DMS 273 treated with DMSO at 0.1 percent for 48 hours (cell line): Measurements from ENCODE around the gene DCN.

ENCODE experiments used
- DNase-seq: peaks from one replicate; lab custom pipeline; 2025; lab: John Stamatoyannopoulos, UW

Gene DCN

DNA sequence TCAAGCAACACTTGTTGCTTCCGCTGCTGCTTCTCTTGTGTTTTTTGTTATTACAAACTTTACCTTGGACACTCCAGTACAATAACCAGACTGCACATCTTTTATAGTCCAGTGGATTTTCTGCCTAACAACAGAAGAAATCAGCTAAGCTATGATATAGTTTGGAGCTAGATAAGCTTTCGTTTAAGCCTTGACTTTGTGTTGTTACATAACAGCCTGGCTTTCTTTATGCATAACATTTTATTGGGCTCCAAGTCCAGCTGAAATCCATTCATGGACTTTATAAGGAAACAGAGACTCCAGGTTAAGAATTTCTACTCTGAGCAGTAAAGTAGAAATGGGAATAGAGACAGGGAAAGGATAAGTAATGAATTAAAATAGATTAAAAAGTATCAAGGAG lies 3.5 kb upstream of the DCN start:
- no peak for DNase-seq

DNA sequence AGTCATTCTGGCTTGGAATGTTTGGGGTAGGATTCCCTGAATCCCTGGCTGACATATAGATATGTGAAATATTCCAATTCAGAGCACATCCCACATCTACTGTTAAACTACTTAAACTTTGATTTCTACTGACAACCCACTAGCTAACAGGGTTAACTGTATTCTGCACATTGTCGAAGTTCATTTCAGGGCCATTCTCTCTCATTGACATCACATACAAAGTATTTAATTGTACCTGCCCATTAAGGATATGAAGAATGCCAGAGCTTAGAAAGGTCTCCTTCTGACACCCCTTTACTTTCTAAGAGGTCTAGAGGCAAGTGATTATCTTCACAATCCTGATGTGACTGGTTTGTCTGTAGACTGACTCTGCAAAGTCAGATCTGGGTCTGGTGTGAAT lies 2.8 kb upstream of the DCN start:
- DNase-seq, result no peak

DNA sequence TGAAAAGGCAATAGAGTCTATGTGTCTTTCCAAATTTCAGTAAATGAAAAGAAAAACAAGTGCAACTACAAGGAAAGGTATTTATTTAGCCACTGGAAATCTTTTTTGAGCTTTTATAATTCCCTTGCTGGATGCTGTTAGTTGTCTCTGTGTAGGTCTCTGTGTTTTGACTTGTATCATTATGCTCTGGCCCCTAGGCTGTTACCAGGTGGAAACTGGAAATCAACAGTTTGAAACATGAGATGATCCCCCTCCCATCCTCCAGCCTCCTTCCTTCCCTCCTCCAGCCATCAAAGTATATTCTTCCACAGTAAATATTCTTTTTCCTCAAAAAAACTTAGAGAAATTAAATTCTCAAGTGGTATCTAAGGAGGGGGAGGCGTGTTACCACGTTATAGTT lies 934 bp upstream of the DCN start:
- no peak for DNase-seq

DNA sequence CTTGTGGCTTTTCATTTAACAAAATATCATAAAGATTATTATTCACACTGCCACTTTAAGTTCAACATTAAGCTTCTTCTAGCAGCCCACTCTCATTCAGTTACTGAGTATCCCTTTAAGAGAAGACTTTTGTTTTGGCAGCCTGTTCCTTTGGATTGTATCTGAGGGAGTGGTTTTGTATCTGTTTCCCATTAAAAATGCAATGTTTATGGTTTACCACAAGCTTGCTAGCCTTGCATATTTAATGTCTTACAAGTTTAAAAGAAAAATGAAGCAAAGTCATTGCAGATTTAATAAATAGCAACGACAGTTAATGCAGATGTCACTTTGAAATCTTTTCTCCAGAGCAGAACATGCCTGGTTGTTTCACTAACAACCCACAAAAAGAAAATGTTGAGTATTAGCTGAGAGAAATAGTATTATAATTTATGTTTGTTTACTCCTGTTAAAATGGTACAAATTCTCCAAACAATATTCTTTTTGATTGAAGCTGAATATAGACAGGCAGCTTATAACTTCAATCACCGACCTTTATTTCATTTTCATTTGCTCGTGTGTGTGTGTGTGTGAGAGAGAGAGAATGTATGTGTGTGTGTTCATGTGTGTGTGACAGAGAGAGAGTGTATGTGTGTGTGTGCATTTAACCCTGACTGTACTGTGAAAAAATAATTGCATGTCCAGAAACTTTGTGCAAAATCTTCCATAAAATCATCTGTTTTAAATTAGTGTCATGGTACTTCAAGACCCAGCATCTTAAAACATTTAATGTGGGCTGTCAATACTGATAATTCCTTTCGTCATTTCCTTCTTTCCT lies 1.8 kb downstream of the DCN start:
- DNase-seq, result no peak

DNA sequence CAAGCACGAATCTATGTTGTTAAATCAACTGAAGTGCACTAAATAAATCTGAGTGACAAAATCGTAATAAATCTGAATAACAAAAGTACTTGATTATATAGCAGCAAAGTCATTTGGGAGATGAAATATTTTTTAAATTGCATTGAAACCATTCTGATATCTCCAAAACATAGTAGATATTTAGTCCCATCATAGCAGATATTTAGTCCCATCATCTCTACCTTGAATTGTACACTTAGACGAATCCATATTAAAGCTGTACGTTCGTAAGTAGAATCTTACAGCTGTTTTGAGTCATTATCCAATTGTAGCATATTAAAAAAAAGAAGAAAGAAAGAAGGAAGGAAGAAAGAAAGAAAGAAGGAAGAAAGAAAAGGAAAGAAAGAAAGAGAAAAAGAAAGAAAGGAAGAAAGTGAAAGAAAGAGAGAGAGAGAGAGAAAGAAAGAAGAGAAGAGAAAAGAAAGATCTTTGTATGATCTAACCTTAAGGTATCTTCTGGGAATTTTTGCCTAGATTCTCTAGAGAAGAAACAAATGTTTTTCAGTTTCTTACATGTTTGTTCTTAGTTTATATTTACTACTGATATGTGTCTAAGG lies 2.6 kb downstream of the DCN start:
- no peak for DNase-seq

DNA sequence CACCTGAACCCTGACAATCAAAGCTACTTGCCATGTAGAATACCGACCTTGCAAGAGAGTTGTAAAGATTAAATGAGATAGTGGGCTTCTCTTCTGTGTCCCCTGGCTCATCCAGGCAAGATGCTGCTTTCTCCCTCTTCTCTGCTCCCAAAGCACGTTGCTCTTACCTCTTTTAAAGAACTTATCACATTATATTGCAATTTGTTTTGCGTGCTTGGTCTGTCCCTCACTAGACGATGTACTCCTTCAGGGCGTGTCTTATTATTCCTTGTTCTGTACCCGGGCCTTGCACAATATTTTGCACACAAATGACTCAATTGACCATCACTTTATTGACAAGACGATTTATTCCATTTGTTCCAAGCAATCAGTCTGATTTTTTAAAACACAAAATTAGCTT lies 3.3 kb downstream of the DCN start:
- no peak for DNase-seq

DNA sequence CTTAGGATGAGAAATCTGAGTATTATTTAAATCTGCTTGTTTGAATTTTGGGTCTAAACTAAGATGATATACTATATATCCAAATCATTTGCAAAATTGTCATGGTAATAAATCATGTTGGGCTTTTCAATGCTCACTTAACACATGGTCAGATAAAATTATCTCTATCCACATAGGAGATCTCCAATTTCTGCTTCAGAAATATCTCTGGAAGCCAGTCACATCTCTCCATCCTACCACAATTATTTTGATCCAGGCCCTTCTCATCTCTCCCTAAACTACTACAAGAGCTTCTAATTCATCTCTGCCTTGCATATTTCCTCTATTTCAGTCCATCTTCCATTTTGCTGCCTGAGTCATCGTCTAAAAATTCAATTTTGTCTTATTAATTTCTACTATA lies 3.8 kb downstream of the DCN start:
- DNase-seq, result no peak

DNA sequence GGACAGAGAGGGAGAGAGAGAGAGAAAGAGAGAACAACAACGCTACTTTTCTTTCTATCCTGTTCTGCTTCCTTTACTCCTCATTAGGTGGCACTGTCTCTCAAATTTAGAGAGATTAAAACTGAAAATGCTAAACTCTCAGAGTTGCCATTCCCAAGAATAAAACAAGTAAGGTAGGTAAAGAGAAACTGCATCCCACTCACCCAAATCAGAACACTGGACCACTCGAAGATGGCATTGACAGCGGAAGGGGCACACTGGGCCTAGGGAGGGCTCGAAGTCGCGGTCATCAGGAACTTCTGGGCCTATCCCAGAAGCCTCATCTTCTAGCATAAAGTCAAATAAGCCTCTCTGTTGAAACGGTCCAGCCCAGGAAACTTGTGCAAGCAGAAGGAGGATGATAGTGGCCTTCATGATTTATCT lies 4.5 kb downstream of the DCN start:
- DNase-seq, result no peak

DNA sequence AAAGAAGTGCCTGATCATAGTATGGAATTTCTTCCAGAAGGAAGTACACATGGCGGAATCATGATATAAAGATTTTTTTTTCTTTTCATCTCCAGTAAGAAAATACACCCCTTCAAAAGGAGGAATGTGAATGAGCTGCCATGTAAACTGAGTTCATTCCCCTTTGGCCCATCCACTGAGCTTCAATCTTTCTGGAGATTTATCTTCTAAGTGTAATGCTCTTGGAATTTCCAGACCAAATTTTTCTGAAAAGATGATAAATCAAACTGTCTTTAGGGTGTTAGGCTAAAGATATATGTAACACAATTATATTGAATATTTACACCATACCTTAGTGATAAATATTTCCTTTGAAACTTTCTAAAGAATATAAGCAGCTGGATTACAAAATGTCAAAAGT lies 5.2 kb downstream of the DCN start:
- DNase-seq, result no peak

DNA sequence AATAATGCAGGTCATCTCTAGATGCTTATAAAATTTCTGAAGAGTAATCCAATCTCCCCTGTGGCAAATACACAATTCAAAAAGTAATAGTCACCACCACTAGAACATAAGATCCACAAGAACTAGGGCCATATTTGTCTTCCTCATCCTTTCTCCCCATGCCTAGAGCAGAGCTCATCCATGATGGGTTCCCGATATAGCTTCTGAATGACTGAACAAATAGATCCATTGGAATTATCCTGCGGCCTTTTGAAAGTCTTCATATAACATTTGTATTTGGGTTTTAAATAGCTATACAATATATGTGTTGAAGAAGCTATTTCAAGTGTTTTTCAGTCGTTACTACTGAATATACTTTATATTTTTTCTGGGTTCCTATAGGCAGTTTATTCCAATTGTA lies 5.7 kb downstream of the DCN start:
- no peak for DNase-seq

DNA sequence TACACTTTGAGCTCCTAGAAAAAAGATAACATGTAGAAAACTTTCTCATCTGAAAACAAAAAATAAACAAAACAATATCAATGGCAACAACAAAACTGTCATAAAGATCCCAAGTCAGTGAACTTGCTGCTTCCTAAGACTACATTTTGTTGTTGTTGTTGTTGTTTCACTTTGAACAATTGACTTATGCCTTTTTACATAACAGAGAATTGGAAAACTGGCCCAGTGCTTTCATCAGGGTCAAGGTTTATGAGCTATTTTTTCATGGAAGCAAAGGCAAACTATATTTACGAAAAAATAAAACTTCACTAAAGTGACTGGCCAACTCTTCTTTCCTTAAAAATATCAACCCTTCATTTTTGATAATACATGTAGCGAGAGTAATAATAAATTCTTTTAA lies 6.3 kb downstream of the DCN start:
- DNase-seq, result no peak

DNA sequence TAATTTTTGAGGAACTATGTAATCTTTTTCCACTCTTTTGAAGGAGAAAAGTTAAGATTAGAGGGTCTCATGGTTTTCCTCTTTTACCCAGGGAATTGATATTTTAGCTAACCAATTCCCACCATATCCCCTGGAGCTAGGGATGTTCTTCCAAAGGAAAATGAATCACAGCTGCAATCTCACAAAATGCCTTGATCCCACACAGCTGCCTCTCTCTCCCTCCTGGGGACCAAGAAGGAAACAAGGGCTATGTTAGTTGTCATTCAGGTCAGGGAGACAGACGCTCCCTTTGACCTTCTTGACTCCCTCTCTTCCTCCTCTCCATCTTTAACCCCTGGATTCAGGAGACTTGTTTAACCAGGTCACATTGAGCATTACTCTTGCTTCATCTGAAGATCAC lies 9.5 kb downstream of the DCN start:
- no peak for DNase-seq

DNA sequence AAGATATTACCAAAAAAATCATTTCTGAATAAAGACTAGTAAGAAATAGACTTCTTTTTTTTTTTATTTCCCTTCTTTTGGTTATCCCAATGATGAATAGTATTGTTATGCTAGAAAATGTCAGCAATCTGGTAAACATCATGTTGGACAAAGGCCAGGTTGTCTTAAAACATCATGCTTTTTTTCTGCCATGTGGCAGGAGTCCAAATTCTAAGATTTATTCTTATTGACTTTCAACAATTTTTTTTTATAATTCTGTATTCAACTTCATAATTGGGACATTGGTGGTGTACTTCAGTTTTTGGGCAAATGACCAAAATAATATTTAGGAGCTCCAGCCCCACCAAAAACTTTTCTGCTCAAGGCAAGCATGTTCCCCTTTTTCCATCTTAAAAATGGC lies 10.5 kb downstream of the DCN start:
- DNase-seq, result no peak

DNA sequence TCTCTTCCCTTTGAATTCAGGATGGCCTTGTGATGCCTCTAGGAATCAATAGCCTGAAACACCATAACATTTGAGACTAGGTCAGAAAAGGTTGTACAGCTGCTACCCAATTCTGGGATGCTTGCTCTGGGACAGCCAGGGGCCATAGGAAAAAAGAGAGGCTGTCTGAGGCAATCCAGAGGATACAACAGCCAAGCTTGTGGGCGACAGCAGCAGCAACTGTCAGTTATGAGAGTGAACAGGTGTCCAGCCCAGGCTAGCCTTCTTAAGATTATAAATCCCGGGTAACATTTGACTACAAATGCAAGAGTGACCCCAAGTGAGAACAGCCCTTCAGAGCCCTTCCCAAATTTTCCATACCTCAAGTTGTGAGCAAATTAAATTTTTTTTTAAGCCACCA lies 11.1 kb downstream of the DCN start:
- no peak for DNase-seq

DNA sequence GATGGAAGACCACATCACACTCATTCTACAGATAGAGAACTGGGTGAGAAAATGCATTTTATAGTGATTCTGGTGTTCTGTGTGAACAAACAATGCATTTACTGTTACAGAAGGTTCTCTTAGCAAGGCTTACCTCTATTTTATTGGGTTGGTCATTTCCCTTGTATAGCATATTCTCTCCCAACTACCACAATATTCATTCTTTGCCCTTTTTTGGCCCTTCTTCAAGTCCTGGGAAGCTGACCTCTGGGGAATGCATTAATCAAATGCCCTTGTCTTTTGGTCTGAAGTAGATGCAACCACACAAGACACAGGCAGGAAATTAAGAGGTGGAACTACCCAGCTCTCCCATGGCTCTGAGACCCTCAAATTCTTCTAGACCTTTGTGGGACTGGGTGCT lies 19.5 kb downstream of the DCN start:
- DNase-seq, result no peak

DNA sequence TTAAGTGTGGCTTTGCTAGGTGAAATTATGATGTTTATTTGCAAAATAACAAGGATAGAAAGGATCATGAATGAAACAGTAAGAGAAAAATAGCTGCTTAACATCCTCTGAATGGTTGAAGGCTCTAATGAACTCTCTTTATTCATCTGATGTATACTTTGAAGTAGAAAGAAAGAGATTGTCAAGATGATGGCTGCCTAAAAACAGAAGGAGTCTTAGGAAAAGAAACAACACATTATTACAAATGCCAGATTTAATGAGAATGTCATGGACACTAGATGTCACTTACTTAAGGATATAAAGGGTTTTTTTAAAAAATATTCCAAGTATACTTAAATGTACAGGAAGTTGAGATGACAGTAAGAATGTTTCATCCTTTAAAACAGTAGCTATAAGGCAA lies 21.6 kb downstream of the DCN start:
- no peak for DNase-seq

DNA sequence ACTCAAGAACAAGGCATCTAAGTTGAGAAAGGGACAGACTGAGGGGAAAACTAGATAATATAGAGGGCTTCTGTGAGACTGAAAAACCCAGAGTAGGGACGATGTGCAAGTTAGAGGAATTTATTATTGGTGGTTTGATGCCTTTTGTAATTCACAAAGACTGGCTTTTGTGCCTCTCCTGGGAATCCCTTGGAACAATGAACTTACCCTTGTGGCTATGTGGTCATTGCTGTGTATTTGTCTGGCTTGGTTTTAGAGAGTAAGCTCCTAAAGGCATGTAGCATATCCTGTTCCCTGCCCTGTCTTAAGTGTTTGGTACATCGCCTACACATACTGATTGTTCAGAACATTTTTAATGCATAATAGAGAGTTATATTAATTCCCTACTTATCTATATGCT lies 26.6 kb downstream of the DCN start:
- DNase-seq, result no peak

DNA sequence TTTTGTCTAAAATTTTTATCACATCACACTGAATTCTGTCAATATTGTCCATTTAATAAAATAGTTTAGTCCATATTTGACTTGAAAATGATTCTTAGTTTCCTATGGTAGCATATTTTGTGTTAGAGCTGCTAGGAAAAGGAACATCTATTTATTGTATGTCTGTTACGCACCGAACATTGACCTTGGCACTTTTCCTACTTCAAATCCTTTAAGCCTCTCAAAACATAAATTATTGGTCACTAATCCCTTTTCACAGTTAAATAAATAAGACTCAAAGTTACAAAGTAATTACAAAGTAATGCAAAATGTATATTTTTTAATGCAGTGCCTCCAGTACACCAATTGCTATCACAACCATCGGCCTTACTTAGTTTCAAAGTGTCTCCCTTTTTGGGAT lies 28.5 kb downstream of the DCN start:
- no peak for DNase-seq

DNA sequence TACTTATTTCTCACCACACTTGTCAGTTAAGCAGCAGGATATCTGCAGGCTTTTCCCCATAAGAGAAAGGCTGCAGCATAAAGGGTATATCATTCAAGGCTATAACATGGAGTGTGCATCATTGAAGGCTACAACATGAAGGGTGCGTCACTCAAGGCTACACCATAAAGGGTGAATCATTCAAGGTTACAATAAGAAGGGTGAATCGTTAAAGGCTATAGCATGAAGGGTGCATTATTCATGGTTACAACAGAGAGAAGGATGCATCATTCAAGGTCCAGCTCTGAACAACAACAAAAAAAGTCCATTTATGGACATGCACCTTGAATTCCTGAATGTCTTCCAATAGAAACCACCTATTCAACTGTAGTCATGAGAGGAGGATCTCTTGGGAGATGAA lies 38.6 kb downstream of the DCN start:
- no peak for DNase-seq

DNA sequence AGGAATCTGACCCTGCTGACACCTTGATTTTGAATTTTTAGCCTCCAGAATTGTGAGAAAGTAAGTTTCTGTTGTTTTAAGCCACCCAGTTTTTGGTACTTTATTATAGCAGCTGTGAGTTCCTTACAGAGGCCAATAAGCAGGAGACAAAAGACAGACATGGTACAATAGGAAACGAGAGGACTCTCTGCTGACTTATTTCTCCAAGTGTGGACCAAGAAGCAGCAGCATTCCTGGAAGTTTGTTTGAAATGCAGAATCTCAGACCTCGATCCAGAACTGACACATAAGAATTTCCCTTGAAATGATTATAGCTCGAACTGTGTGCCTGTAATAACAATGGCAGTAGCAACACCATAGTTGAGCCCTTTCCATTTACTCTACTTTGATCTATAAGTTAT lies 39.4 kb downstream of the DCN start:
- DNase-seq, result no peak

DNA sequence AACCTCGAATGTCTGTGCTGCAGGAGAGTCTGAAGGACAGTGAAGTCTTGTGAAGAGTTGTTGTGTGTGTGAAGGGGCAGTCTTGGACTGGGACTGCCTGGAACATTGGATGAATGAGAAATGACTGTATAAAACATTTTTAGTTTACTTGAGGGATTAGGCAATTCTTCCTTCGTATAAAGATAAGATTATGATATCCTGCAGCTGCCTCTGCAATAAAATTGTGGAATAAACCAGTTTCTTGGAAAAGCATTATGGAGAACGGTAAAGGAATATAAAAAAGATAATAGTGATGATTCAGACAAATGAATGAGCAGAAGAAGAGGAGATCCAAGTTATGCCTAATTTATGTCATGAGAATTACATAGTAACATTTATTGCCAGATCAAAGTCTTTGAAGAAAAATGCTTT lies 40.4 kb downstream of the DCN start:
- DNase-seq, result no peak

DNA sequence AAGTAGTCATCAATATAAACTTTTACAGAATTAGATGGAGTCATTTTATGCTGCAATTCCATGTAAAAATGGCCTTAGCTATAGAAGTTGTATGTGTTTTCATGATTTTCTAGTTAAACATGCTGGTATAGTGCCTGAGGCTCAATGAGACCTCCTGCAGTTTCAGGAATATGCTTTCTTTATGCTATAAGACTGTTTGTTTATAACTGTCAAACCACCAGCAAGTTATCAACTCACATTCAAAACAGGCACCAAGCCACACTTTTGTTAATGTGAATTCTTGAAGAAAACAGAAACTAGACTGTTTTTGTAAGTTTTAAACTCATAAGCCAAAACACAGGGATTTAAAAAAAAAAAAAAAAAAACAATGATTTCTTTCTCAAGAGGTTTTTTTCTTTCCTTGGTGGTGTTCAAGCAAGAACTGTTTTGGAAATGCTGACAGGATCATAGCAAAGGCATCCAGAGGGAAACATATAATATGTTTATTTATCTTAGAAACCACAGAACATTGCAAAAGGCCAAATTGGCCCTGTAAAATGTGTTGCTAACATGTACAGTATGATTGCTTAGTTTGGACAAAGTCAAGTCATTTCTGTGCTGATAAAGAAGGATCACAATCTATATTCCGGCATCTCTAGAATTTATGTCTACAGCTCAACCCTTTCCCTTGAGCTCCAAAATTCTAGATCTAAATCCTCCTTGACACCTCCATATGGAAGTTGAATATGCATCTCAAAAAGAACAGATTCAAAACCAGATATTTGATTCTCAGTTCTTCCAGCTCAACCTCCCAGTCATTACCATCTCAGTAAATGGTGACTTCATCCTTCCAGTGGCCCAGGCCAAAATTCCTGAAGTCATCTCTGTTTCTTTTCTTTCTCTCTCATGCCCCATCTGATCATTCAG lies 42.3 kb downstream of the DCN start:
- DNase-seq, result no peak

DNA sequence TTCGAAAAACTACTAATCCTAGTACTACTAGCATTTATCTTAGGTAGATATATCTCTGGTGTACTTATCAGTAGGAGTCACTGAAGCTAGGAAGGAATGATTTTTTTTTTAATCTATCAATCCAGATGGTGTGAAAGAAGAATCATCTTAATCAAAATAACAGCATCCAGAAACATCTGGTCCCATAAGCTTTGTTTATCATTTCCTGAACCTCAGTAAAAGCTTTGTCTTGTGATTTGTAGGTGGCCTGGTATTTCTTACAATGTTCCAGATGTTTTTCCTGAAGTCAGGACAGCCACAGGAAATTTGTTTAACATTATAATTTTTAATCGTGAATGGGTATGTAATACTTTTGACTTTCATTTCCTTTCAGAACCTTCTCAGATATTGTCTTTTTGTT lies 43.3 kb downstream of the DCN start:
- no peak for DNase-seq
